Stimulated activated CD4-positive, alpha-beta T cell treated with anti-CD3 and anti-CD28 coated beads, Interleukin-1b, Interleukin-23, amount 100 ng/mL, for 1 hour (primary cell): ENCODE measurements around the gene SERPING1.

ENCODE experiments used
- DNase-seq, 2 donors: peaks; one replicate each; pipeline ENCODE4 v3.0.0-alpha.2; 2020; ENCODE audit warnings: low read depth in 2 of 2

Gene SERPING1

DNA sequence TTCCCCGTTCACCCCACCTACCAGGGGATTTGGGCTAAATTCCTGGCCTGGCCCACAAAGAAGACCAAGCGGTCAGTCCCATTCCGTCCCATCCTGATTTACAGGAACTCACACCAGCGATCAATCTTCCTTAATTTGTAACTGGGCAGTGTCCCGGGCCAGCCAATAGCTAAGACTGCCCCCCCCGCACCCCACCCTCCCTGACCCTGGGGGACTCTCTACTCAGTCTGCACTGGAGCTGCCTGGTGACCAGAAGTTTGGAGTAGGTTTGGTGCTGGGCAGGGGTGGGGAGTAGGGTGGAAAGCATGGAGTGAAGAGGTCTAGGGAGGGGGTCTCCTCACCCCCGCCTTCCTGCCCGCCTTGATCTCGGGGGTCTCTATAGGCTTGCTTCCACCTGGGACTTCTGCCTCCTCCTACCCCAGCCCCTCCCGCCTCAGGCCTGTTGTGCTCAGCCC lies at the start of gene SERPING1:
SERPING1 (plus strand) TSS at position 225 of the 455 bp plus-strand sequence. CDS start 586 bp downstream, outside the sequence.
- no peak for DNase-seq

DNA sequence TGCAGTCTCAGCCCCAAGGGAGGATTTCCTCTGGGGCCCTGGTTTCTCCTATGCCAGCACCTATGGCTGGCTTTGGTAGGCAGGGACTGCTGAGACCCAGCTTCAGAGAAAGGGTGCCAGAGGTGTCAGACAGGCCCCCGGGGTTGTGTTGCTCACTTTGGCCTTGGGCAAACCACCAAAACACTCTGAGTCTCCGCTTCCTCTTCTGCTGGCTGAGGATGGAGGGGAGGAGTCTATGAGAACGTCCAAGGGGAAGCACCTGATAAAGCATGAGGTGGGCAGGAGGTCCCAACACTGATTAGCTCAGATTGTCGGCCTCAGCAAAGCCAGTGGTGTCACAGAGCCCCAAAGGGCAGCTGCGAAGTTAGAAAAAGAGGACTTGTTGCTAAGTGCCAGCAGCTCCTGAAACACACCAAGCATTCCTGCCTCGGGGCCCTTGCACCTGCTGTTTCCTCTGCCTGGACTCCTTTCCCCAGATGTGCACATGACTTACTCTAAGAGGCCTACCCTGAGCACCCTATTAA lies 49.6 kb upstream of the SERPING1 start:
- no peak for DNase-seq

DNA sequence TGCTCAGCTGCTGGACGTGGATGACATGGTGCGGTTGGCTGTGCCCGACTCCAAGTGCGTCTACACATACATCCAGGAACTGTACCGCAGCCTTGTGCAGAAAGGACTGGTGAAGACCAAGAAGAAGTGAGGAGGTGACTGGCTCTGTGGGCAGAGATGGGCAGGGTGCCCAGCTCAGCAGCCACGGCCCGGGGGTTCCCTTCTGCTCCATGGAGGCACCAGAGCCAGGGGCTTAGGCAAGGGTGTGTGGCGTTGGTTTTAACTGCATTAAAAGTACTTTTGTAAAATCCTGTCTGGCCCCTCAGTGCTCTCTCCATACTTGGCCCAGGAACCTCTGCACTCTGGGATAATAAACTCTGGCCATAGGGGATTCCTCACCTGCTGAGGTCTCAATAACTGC lies 47.5 kb upstream of the SERPING1 start:
- DNase-seq, result no peak

DNA sequence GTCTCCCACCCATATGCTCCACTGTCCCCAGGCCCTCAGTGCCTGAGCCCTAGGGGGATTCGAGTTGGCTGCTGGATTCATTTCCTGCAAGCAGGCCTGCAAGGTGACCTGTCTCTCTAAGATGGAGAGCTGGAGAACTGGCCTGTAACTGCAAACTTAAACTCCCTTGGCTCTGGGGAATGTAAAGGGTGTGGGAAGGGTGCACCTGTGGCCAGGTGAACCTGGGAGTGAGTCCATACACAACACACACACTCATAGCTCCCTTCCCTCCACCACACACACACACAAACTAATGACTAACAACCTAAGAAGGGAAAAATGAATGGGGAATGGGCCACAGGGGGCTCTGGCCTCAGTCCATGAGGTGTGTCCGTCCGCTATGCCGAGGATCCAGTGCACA lies 45.5 kb upstream of the SERPING1 start:
- no peak for DNase-seq

DNA sequence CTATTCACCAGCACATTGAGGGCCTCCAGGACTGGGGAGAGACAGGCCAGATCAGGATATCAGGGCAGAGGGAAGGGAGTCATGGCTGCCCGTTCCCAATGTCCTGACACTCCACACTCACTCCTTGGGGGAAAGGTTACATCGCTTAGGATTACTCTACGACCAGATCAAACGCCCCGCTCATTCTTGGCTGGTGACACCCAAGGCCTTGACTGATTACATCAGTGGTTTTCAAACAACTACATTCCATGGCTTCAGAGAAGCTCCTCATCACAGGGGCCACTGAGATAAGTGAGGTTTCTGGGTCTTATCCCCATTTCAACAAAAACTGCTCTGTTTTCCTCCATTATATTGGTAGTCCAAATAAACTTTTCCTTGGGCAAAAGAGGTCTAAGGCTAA lies 45.0 kb upstream of the SERPING1 start:
- no peak for DNase-seq

DNA sequence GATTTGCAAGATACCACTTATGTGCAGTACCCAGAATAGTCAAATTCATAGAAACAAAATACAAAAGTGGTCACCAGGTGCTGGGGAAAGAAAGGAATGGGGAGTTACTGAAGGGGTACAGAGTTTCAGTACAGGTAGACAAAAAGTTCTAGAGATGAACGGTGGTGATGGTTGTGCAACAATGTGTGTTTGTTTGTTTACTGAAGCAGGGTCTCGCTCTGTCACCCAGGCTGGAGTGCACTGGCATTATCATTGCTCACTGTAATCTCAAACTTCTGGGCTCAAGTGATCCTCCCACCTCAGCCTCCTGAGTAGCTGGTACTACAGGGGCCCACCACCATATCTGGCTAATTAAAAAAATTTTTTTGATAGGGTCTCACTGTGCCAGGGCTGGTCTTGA lies 42.1 kb upstream of the SERPING1 start:
- DNase-seq, result no peak

DNA sequence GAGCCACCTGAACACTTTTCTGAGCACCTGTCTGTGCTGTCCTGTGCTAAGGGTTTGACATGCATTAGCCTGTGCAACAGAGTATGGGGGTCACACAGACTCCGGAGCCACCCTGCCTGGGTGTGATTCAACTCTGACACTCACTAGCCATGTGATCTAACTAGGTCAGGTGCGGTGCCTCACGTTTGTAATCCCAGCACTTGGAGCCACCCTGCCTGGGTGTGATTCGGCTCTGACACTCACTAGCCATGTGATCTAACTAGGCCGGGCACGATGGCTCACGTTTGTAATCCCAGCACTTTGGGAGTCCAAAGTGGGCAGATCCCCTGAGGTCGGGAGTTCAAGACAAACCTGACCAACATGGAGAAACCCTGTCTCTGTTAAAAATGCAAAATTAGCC lies 41.4 kb upstream of the SERPING1 start:
- DNase-seq, result no peak

DNA sequence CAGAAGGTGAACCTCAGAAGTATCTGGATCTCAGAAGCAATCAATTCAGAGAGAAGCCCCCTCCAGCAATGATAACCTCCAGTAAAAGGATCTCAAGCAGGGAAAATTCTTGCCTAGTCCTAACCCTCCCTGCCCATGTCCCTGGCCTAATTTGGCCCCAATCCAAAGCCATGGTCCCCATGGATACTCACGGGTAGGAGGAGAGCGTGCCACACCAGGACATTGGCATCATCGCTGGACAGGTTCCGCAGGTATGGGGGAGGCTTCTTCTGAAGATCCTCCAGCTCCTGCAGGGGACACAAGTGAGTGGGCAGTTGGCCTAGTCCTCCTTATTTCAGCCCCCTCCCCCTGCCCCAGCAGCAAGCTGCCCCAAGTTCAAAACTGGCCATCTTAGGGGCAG lies 37.3 kb upstream of the SERPING1 start:
- no peak for DNase-seq

DNA sequence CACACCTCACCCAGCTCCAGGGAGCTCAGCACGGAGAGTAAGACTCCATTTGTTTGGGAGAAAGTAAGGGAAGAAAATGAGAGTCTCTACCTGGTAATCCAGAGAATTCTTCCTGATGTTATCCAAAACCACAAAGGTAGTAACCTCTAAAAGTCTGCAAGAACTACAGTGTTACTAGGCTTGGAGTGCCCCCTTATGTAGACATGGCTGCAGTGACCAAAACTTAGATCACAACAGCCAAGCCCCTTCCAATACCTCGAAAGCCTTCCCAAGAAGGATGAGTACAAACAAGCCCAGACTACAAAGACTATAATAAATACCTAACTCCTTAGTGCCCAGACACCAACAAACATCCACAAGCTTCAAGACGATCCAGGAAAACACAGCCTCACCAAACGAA lies 34.9 kb upstream of the SERPING1 start:
- no peak for DNase-seq

DNA sequence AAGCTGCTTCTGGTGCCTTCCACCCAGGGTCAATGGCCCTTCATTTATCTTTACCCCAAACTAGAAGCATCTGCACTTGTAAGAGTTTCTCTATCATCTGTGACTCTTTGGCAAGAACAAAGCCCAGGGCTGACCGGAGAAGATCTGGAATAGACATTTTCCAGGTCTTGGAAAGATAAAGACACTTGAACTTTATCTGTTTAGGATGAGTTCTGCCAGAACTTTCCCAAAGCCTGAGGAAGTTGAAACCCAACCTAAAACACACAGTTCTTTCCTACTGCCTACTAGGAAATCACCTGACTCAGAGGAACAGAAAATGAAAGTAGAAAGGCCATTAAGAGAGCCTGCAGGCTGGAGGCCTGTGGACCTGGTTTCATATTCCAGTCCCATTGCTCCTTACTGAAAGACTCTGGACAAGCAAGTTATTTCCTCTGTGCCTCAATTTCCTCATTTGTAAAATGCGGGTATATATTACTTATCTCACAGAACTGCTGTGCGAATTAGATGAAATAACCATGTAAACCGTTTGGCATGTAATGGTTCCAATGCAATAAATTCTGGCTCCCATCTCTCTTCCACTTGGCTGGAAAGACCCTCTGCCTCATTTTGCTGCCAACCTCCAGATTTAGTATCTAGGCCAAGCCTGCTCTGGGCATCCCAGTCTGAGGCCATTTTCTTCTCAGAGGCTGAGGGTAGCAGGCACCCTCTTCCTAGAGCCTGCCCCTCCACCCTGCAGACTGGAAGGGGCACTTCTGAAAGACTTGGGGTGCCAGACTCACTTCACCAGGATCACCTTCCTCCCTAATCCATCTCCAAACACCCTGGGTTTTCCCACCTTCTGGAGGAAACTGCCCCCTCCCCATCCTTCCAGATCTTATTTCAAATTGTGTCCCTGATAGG lies 31.2 kb upstream of the SERPING1 start:
- no peak for DNase-seq

DNA sequence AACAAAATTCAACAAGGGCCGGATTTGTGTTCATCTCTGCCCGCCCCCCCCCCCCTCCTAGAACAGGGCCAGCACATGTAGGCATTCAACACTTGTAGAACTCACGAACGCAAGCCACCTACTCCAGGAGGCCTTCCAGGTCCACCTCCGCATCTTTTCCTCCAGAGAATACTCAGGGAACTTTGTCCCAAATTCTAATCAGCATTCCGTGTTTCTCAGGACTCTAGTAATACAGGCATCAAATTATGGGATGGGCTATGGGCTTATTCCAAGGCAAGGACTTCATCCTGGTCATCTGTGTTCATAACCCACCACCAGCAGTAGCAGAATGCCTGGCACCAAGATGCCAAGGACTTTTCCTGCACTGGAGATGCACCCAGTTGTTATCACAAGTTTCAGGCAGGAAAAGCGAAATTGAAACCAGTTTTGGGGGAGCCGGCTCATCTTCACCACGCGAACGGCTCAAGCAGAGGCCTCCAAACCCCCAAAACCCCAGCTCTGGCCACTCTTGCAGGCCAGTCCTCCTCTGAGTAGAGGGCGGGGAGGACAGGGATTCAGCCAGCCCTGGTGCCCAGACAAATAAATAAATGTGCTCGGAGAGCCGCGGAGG lies 30.5 kb upstream of the SERPING1 start:
- DNase-seq, result no peak

DNA sequence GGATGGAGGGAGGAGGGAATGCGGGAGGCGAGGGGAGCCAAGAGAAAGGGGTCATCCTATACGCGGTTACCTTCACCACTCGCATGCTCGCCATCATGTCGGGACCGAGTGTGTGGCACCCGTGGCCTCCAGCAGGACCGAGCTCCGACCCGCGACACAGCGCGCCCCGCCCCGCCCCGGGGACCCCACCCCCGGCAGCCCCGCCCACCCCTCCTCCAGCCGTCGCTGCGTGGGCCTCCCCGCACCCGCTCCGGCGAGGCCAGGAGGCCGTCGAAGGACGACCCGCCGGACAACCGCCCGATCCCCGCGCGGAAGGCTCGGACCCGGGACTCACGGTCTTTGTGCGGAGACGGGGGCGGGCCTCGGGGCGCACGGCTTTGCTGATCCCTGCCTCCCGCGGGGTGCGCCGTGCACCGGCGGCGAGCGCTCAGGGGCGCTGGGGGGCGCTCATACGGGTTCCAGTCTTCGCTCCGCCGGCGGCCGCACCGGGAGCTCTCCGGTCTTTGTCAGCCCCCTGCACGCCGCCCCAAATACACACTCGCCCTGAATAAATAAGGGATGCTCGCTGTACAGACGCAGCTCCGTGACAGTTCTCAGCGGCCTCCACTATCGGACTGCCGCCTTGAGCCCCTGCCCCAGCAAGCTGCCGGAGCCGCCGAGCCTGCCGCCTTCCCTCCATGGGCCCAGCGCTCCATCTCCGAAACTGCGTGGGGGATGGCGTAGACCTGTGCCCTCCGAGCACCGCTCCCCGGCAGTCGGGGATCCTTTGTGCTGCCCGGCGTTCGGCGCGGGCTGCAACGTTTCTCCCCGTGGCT lies 29.8 kb upstream of the SERPING1 start, which contains the start of gene UBE2L6:
UBE2L6 (minus strand) TSS at position 158 of the 815 bp plus-strand sequence; CDS start at position 97, 61 bp downstream.
- peak in 1 of 2 donors; percentile 37 for DNase-seq

DNA sequence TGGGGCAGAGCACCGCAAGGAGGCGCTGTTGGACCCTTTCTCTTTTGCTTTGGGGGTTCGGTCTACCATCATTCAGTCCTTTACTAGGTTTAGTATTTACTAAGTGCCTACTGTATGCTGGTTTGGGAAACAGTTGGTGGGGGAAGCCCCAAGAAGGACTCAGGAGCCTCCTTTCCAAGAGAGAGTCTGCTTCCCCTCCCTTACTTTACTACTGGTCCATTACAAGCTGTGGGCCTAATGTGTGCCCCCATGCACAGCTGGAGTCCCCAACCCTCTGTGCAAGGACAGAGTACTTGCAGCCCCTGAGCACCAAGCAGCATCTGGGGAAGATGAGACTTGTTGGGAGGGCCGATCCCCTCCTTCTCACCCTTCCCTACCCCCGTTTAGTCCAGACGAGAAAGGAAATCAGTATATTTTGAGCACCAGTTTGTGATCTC lies 29.1 kb upstream of the SERPING1 start:
- peak; percentile 66 to 87 for DNase-seq

DNA sequence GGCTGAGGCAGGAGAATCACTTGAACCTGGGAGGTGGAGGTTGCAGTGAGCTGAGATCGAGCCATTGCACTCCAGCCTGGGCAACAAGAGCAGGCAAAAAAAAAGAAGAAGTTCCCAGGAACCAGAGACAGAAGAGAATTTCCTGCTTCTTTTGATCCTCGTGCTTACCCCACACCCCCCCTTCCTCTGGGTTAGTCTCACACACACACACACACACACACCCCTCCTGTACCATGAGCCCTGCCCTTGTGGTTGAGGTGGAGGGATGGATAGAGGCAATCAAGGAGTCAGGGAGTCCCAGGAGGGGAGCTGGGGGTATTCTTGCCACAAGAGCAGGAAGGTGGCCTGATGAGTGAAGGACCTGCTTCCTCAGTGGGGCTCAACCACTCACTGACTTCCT lies 25.9 kb upstream of the SERPING1 start:
- DNase-seq, result no peak

DNA sequence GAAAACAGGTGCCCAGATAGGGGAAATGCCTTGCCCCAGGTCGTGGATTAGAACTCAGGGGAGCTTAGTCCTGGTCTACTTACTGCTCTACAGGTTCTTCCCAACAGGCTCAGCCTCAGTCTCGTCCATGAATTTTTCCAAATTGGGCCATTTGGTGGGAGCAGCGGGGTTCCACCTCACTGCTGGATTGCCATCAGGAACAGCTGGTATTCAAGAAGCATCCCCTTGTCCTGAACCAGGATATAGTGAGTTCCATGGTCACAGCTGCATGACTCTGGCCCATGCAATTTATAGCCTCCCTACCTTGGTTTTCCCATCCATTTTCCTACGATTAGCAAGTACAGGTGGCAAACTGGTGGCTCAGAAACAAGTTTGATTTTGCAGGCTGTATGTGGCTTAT lies 23.4 kb upstream of the SERPING1 start:
- no peak for DNase-seq

DNA sequence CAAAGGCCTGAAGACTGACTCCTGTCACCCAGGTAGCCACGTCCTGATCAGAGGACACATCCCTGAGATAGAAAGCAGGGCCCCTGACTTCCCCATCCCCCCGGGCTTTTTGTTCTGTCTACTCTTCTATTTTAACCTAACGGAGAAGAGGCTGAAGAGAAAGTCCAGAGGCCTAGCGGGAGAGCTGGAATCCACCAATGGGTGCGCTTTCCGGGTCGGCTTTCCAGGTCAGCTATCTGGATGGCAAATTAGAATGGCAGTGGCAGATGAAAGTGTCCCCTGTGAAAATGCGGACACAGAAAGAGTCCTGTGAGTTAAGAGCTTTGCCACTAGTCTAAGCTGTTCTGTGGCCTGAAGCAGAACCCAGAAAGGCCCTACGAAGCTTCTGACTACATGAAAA lies 13.1 kb upstream of the SERPING1 start:
- DNase-seq, result no peak

DNA sequence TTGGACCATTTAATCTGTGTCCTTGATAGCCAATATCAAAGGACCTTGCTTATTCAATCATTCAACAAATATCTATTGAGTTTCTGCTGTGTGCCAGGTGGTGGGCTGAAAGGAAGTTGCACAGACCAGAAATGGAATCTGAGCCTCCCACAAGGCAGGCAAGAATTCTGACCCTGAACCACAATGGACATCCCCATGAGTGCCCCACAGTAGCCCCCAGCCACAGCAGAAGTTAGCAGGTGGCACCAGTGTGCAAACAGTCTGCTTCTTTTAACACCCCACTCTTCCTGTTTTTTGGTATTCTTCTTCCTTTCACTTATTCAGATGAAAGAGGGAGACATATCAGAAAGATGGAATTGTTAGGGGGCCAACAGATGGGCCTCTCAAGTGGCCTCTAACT lies 12.2 kb upstream of the SERPING1 start:
- no peak for DNase-seq

DNA sequence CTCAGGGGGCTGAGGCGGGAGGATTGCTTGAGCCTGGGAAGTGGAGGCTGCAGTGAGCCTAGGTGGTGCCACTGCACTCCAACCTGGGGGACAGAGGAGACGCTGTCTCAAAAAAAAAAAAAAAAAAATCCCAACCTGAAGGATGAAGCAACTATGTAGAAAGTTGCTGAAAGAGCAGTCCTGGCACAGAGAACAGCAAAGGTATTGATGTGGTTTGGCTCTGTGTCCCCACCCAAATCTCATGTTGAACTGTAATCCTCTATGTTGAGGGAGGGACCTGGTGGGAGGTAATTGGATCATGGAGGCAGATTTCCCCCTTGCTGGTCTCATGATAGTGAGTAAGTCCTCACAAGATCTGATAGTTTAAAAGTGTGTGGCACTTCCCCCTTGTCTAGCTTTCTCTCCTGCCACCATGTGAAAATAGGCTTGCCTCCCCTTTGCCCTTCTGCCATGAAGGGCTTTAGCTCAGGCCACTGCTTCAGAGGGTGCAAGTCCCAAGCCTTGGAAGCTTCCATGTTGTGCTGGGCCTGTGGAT lies 10.7 kb upstream of the SERPING1 start:
- DNase-seq, result no peak

DNA sequence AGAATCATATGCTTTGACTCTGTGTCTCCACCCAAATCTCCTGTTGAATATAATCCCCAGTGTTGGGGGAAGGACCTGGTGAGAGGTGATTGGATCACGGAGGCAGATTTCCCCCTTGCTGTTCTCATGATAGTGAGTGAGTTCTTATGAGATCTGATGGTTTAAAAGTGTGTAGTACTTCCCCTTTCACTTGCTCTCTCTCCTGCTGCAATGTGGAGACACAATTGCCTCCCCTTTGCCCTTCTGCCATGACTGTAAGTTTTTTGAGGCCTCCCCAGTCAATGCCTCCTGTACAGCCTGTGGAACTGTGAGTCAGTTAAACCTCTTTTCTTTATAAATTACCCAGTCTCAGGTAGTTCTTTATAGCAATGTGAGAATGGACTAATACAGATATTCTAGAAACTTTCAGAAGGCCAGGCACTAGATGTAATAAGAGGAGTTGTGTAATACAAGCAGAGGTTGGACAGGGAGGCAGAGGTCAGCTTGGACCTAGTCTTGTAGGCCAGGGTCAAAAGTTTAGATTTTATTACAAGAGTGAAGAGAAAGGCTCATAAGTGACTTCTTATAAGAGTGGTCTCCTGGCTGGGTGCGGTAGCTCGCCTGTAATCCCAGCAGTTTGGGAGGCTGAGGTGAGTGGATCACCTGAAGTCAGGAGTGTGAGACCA lies 9.3 kb upstream of the SERPING1 start:
- no peak for DNase-seq

DNA sequence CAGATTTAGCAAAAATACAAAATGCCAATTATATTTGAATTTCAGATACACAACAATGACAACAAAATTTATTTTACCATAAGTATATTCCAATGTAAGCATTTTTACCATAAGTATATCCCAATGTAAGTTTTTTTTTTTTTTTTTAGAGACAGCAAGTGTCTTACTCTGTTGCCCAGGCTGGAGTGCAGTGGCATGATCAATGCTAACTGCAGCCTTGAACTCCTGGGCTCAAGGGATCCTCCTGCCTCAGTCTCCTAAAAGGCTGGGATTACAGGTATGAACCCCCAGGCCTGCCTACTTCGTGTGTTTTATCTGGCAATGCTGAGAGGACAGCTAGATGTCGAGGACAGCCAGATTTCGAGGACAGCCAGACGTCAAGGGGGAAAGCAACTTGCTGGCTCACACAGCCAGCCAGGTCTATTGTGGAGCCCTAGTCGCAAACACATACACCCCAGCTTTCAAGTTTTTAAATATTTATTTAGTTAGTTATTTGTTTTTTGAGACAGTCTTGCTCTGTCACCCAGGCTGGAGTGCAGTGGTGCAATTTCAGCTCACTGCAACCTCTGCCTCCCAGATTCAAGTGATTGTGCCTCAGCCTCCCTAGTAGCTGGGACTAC lies 1.1 kb upstream of the SERPING1 start:
- no peak for DNase-seq
